ENCODE results near the gene RPS3A. TPM values are rescaled to one million over a fixed set of nuclear protein-coding genes. Genes with fewer than 3 reads are reported as not detected.

The RPS3A gene
- total RNA-seq, 1 experiment from 2014 or later: 2,679 TPM

GRCh38 chr4:151107063-151107462 lies 7.6 kb downstream of the RPS3A start:
- no peak overlapping the region for H4K5ac ChIP-seq (ENCODE audit: insufficient read length, low read depth, low read length)

More at GRCh38 chr4:151107063-151107462, 7.6 kb downstream of the RPS3A start:
- H2AFZ ChIP-seq (ENCODE audit: low read length): no peak overlapping the region
- H4K20me1 ChIP-seq (ENCODE audit: control insufficient read depth, insufficient read depth, insufficient read length): no peaks in the 10 kb centered on the region
- no peaks in the 10 kb centered on the region for H3K27me3 ChIP-seq (ENCODE audit: insufficient read depth, low read length)
- Mint-ChIP-seq H3K36me3 (ENCODE audit: insufficient read depth in 1 of 3, low read depth in 3 of 3) (peaks cover 41 to 82% (median 54%) of the 10 kb centered on the region in 3 experiments), H3K27me3 (ENCODE audit: low read depth) (no peaks in the 10 kb centered on the region), H3K27ac (peak overlapping the region in 1 of 3 experiments; percentile 69; a peak in 1 of 7 replicates), H3K4me1 (peaks cover 4% of the 10 kb centered on the region in 2 experiments; a peak in 3 of 4 replicates), H3K4me3 (no peak overlapping the region), H3K9me3 (no peaks in the 10 kb centered on the region; a peak in 1 of 5 replicates)
- no peak overlapping the region for H3K14ac ChIP-seq (ENCODE audit: insufficient read depth, low read length)
- H2BK20ac ChIP-seq (ENCODE audit: low read depth, low read length, poor library complexity, severe bottlenecking): no peak overlapping the region
- H3K23me2 ChIP-seq (ENCODE audit: insufficient read length, low read depth, low read length, poor library complexity, severe bottlenecking): no peaks in the 10 kb centered on the region
- no peak overlapping the region for H2BK5ac ChIP-seq (ENCODE audit: insufficient read length, low read length)
- H2BK15ac ChIP-seq (ENCODE audit: low read depth, low read length): no peak overlapping the region
- no peak overlapping the region for H2BK12ac ChIP-seq (ENCODE audit: insufficient read length, low read depth, low read length)
- no peaks in the 10 kb centered on the region for H3K4me1 ChIP-seq (ENCODE audit: insufficient read depth, low read length)
- TF ChIP-seq, protein P1, sequence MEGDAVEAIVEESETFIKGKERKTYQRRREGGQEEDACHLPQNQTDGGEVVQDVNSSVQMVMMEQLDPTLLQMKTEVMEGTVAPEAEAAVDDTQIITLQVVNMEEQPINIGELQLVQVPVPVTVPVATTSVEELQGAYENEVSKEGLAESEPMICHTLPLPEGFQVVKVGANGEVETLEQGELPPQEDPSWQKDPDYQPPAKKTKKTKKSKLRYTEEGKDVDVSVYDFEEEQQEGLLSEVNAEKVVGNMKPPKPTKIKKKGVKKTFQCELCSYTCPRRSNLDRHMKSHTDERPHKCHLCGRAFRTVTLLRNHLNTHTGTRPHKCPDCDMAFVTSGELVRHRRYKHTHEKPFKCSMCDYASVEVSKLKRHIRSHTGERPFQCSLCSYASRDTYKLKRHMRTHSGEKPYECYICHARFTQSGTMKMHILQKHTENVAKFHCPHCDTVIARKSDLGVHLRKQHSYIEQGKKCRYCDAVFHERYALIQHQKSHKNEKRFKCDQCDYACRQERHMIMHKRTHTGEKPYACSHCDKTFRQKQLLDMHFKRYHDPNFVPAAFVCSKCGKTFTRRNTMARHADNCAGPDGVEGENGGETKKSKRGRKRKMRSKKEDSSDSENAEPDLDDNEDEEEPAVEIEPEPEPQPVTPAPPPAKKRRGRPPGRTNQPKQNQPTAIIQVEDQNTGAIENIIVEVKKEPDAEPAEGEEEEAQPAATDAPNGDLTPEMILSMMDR (conservative IDR thresholded peaks at IDR 0.05): no peak
- H4K8ac ChIP-seq (replicated peaks; ENCODE audit: insufficient read length, low read depth, low read length): no peak overlapping the region
- H3K23ac ChIP-seq (ENCODE audit: insufficient read length, low read depth, low read length): no peak overlapping the region
- no peaks in the 10 kb centered on the region for H3K79me2 ChIP-seq (ENCODE audit: insufficient read depth, low read length)
- H3K79me1 ChIP-seq (ENCODE audit: insufficient read depth, low read depth, low read length, poor library complexity, severe bottlenecking): no peaks in the 10 kb centered on the region
- no peak overlapping the region for H3K9ac ChIP-seq (ENCODE audit: extremely low read depth, insufficient read length, low read length)
- H2AK5ac ChIP-seq (ENCODE audit: insufficient read length, low read length): no peak overlapping the region
- no peak overlapping the region for H3K18ac ChIP-seq (ENCODE audit: insufficient read length, low read depth, low read length)
- H3K27ac ChIP-seq (ENCODE audit: insufficient read length, low read depth, low read length): no peak overlapping the region
- no peak overlapping the region for H3K4me2 ChIP-seq (ENCODE audit: insufficient read depth, insufficient read length, low read length)
- no peak overlapping the region for H3T11ph ChIP-seq (ENCODE audit: low read length)
- WGBS (ENCODE audit: extremely low coverage, insufficient read length, low lambda C conversion rate): no CpG with 5 or more reads among the region's 3 CpGs
- H3K4ac ChIP-seq (ENCODE audit: low read depth, low read length): no peak overlapping the region
- no peak overlapping the region for H3K56ac ChIP-seq (ENCODE audit: insufficient read length, low read depth, low read length)
- DNase-seq: no peak
- H2BK120ac ChIP-seq (ENCODE audit: low read depth, low read length, poor library complexity, severe bottlenecking): no peak overlapping the region
- no peaks in the 10 kb centered on the region for H3K9me3 ChIP-seq (ENCODE audit: control insufficient read depth, low read depth, low read length)
- no peak overlapping the region for H4K91ac ChIP-seq (ENCODE audit: insufficient read length, low read depth, low read length)

All from H9 (cell line).